IMR-90 (cell line): Measurements from ENCODE around the gene CKAP2. TPM values are rescaled to one million over a fixed set of nuclear protein-coding genes. Genes with fewer than 3 reads are reported as not detected.

ENCODE experiments used
- ATAC-seq: fragments of 200-7000 bp; cut with Tn5 transposase; 2 replicates; pipeline ENCODE4 v1.9.1; 2020; ENCODE audit warnings: low read depth, mild to moderate bottlenecking, moderate library complexity
- BruUV-seq: library from RNA; stranded (reverse); fragments of 400-500 nt; replicated peaks from 2 replicates; lab custom pipeline; 2021; lab: Mats Ljungman, UMichigan
- CTCF ChIA-PET: fragments of 300-600 bp; formaldehyde crosslinking; extraction: SDS; loops from one replicate; lab custom pipeline; 2021; ENCODE audit warnings: antibody characterized with exemption; lab: Yijun Ruan, JAX
- POLR2A ChIA-PET: fragments of 300-600 bp; sonication (Branson Sonifier 250); formaldehyde crosslinking; loops from one replicate; lab custom pipeline; 2022; ENCODE audit warnings: antibody characterized with exemption; ENCODE audit not compliant: unreplicated experiment; lab: Charles Lee
- DNase-seq: peaks from one replicate; pipeline ENCODE4 v3.0.0; 2013
- H2AFZ ChIP-seq: replicated peaks from 2 replicates; pipeline ENCODE3; 2013; ENCODE audit warnings: low read length, mild to moderate bottlenecking; ENCODE audit not compliant: poor library complexity
- H2AK5ac ChIP-seq: 2 replicates; pipeline ENCODE4 v1.6.1; 2013; ENCODE audit warnings: low read depth, low read length, inconsistent platforms
- H2AK9ac ChIP-seq: replicated peaks from 2 replicates; pipeline ENCODE3; 2013; ENCODE audit warnings: mild to moderate bottlenecking, low read depth, low read length, moderate library complexity; ENCODE audit not compliant: poor library complexity
- H2BK120ac ChIP-seq: 2 replicates; pipeline ENCODE4 v1.6.1; 2013; ENCODE audit warnings: low read depth, low read length, inconsistent platforms
- H2BK15ac ChIP-seq: 3 replicates; pipeline ENCODE4 v1.6.1; 2013; ENCODE audit warnings: low read depth, low read length, inconsistent platforms
- H2BK20ac ChIP-seq: 2 replicates; pipeline ENCODE4 v1.6.1; 2013; ENCODE audit warnings: low read depth, mild to moderate bottlenecking, inconsistent platforms, low read length, moderate library complexity
- H2BK5ac ChIP-seq: 2 replicates; pipeline ENCODE4 v1.6.1; 2013; ENCODE audit warnings: mild to moderate bottlenecking, low read depth, low read length, inconsistent platforms; ENCODE audit not compliant: poor library complexity, severe bottlenecking
- H3K14ac ChIP-seq: replicated peaks from 2 replicates; pipeline ENCODE4 v1.6.1; 2013; ENCODE audit warnings: low read depth, low read length, inconsistent platforms
- H3K18ac ChIP-seq: 2 replicates; pipeline ENCODE4 v1.6.1; 2013; ENCODE audit warnings: low read depth, low read length, control low read depth
- H3K23ac ChIP-seq: 2 replicates; pipeline ENCODE4 v1.6.1; 2013; ENCODE audit warnings: low read depth, low read length, inconsistent platforms
- H3K27ac ChIP-seq: 2 replicates; pipeline ENCODE4 v1.5.1; 2013; ENCODE audit warnings: mild to moderate bottlenecking, control low read depth, low read length; ENCODE audit not compliant: insufficient read depth
- H3K27me3 ChIP-seq: 2 replicates; pipeline ENCODE4 v1.6.1; 2013; ENCODE audit warnings: low read length; ENCODE audit not compliant: control insufficient read depth, insufficient read depth
- H3K36me3 ChIP-seq: 2 replicates; pipeline ENCODE4 v1.6.1; 2013; ENCODE audit warnings: low read length, mixed read lengths; ENCODE audit not compliant: control insufficient read depth, insufficient read depth
- H3K4ac ChIP-seq: 2 replicates; pipeline ENCODE4 v1.6.1; 2013; ENCODE audit warnings: low read depth, low read length, inconsistent platforms
- H3K4me1 ChIP-seq: 2 replicates; pipeline ENCODE4 v1.6.1; 2013; ENCODE audit warnings: low read length, mixed read lengths; ENCODE audit not compliant: control insufficient read depth, insufficient read depth
- H3K4me2 ChIP-seq: 2 replicates; pipeline ENCODE4 v1.6.1; 2013; ENCODE audit warnings: low read depth, mild to moderate bottlenecking, control low read depth, low read length, moderate library complexity
- H3K4me3 ChIP-seq: 2 replicates; pipeline ENCODE4 v1.5.1; 2013; ENCODE audit warnings: low read depth, mild to moderate bottlenecking, control low read depth, low read length, moderate library complexity; ENCODE audit not compliant: insufficient read depth
- H3K56ac ChIP-seq: 2 replicates; pipeline ENCODE4 v1.6.1; 2013; ENCODE audit warnings: low read length, inconsistent platforms; ENCODE audit not compliant: insufficient read depth; ENCODE audit errors: extremely low read depth
- H3K79me1 ChIP-seq, 2 experiments: 2 replicates each; pipeline ENCODE4 v1.6.1; 2013; ENCODE audit warnings: low read length in 2 of 2, inconsistent platforms in 1 of 2, low read depth in 1 of 2
- H3K9ac ChIP-seq: 2 replicates; pipeline ENCODE4 v1.6.1; 2013; ENCODE audit warnings: low read depth, low read length, control low read depth
- H3K9me1 ChIP-seq: 2 replicates; pipeline ENCODE4 v1.6.1; 2013; ENCODE audit warnings: low read length, inconsistent platforms; ENCODE audit not compliant: insufficient read depth
- H3K9me3 ChIP-seq: 2 replicates; pipeline ENCODE4 v1.6.1; 2013; ENCODE audit warnings: low read length; ENCODE audit not compliant: control insufficient read depth, insufficient read depth
- H4K20me1 ChIP-seq: 2 replicates; pipeline ENCODE4 v1.6.1; 2013; ENCODE audit warnings: low read length, inconsistent platforms; ENCODE audit not compliant: insufficient read depth
- H4K5ac ChIP-seq: 2 replicates; pipeline ENCODE4 v1.6.1; 2013; ENCODE audit warnings: mild to moderate bottlenecking, low read depth, low read length, control low read depth
- H4K8ac ChIP-seq, 2 experiments: 2 replicates each; pipeline ENCODE4 v1.6.1; 2013; ENCODE audit warnings: low read depth in 2 of 2, low read length in 2 of 2, control low read depth in 1 of 2, inconsistent platforms in 1 of 2
- H4K91ac ChIP-seq: 2 replicates; pipeline ENCODE4 v1.6.1; 2013; ENCODE audit warnings: low read depth, low read length, inconsistent platforms; ENCODE audit not compliant: insufficient read depth
- BHLHE40 ChIP-seq: fragments of 150-350 bp; IDR thresholded peaks from 2 replicates; pipeline ENCODE4 v1.6.1; 2016; ENCODE audit warnings: mild to moderate bottlenecking, low read depth, low read length
- CEBPB ChIP-seq: IDR thresholded peaks from 2 replicates; pipeline ENCODE4 v1.6.1; 2012; ENCODE audit warnings: low read depth, low read length, improper control_type of control experiment
- CHD1 ChIP-seq: IDR thresholded peaks from 2 replicates; pipeline ENCODE4 v1.6.1; 2012; ENCODE audit warnings: low read depth, low read length, improper control_type of control experiment
- CTCF ChIP-seq: conservative IDR thresholded peaks from 2 replicates; pipeline ENCODE4 v1.5.1; 2012; ENCODE audit warnings: mild to moderate bottlenecking, low read depth, low read length, improper control_type of control experiment
- FOS ChIP-seq: fragments of 150-350 bp; IDR thresholded peaks from 2 replicates; pipeline ENCODE4 v1.6.1; 2016; ENCODE audit warnings: low read depth, low read length
- MAZ ChIP-seq: IDR thresholded peaks from 2 replicates; pipeline ENCODE4 v1.6.1; 2012; ENCODE audit warnings: low read depth, mild to moderate bottlenecking, low read length, improper control_type of control experiment, moderate library complexity, borderline replicate concordance
- MXI1 ChIP-seq: IDR thresholded peaks from 2 replicates; pipeline ENCODE4 v1.6.1; 2012; ENCODE audit warnings: low read depth, mild to moderate bottlenecking, low read length, moderate library complexity, borderline replicate concordance
- NFE2L2 ChIP-seq: fragments of 150-350 bp; IDR thresholded peaks from 2 replicates; pipeline ENCODE4 v1.6.1; 2016; ENCODE audit warnings: low read depth, mild to moderate bottlenecking, low read length
- SMC3 ChIP-seq: fragments of 150-350 bp; IDR thresholded peaks from 2 replicates; pipeline ENCODE4 v1.6.1; 2016; ENCODE audit warnings: low read depth, mild to moderate bottlenecking, antibody characterized with exemption, low read length, moderate library complexity
- WGBS, 2 experiments: methylation state at CpG; one replicate each; pipeline versions ENCODE4 v1.1.5 to v1.1.7; 2013; ENCODE audit warnings: missing lambda C conversion rate in 2 of 2; ENCODE audit not compliant: insufficient read length in 1 of 2; ENCODE audit errors: extremely low coverage in 2 of 2; 5-methylcytosine and 5-hydroxymethylcytosine counted together
- dilution Hi-C: fragments of 300-500 bp; cut with HindIII; formaldehyde crosslinking; loops from one replicate; pipeline ENCODE4 v1.14.3; 2018; ENCODE audit warnings: low sequenced_read_pairs; ENCODE audit not compliant: unreplicated experiment
- in situ Hi-C: fragments of 300-500 bp; cut with MboI; formaldehyde crosslinking; loops from 3 replicates; pipeline ENCODE4 v1.14.3; 2019; ENCODE audit warnings: low sequenced_read_pairs, inconsistent platforms, mixed read lengths
- intact Hi-C: fragments of 100-400 bp; cut with micrococcal nuclease; formaldehyde crosslinking; loops from 2 replicates; pipeline ENCODE4 v1.10.0; 2022
- polyA plus RNA-seq, 3 experiments: library from polyadenylated mRNA; depleted of rRNA; stranded (reverse); fragments of >200 nt; gene quantifications; 2 replicates each; pipeline ENCODE4 v1.2.3, GENCODE V29; 2012; ENCODE audit warnings: low replicate concordance in 1 of 3
- total RNA-seq: library from RNA; depleted of rRNA; stranded (reverse); fragments of >200 nt; gene quantifications from 2 replicates; pipeline ENCODE4 v1.2.3, GENCODE V29; 2012
- TF ChIP-seq, protein P1 (sequence below): fragments of 150-350 bp; IDR thresholded peaks from 2 replicates; pipeline ENCODE4 v1.6.1; 2017; ENCODE audit warnings: mild to moderate bottlenecking, antibody characterized with exemption, low read length, low read depth

Gene CKAP2
- total and polyA plus RNA-seq, 2 of the 4 experiments (the other 2 are of a cell fraction): 23.0 to 44.6 TPM

DNA sequence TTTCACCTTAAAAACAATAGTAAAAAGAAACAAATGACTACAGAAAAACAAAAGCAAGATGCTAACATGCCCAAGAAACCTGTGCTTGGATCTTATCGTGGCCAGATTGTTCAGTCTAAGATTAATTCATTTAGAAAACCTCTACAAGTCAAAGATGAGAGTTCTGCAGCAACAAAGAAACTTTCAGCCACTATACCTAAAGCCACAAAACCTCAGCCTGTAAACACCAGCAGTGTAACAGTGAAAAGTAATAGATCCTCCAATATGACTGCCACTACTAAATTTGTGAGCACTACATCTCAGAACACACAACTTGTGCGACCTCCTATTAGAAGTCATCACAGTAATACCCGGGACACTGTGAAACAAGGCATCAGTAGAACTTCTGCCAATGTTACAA is 6.0 kb downstream of the CKAP2 start:
- H3K14ac ChIP-seq: no peak overlapping the region
- H3K4me2 ChIP-seq: peak overlapping the region; percentile 4; the same call in 1 of the 2 replicates
- no peak overlapping the region for H2AFZ ChIP-seq
- H3K79me1 ChIP-seq: peaks cover 12 to 24% of the 10 kb centered on the region in 2 experiments
- ATAC-seq (no peak), DNase-seq (no peak)
- ChIA-PET POLR2A (no interaction called here), CTCF (no interaction called here)
- no peak overlapping the region; the same call in 1 of the 2 replicates for H3K18ac ChIP-seq
- H3K4ac ChIP-seq: no peak overlapping the region
- dilution Hi-C loops (no loop called here), in situ Hi-C loops (loop anchor here (25.0 kb wide), 1 partner anchor 449 kb away; the partner anchor contains the start of genes ALG11, ATP7B and UTP14C), intact Hi-C loops (no loop called here)
- no peak overlapping the region for H3K9ac ChIP-seq
- H2BK120ac ChIP-seq: no peak overlapping the region
- H3K4me1 ChIP-seq: no peaks in the 10 kb centered on the region
- H4K91ac ChIP-seq: no peak overlapping the region
- BruUV-seq: TSS peak; percentile 87
- no peaks in the 10 kb centered on the region for H3K9me3 ChIP-seq
- no peak overlapping the region for H3K27ac ChIP-seq
- no peak overlapping the region for H4K5ac ChIP-seq
- H2BK20ac ChIP-seq: no peak overlapping the region
- no peaks in the 10 kb centered on the region; the same call in 1 of the 2 replicates for H4K20me1 ChIP-seq
- H3K27me3 ChIP-seq: no peaks in the 10 kb centered on the region
- H3K36me3 ChIP-seq: no peaks in the 10 kb centered on the region; the same call in 1 of the 2 replicates
- TF ChIP-seq BHLHE40 (no peak), MAZ (no peak), CTCF (no peak), CHD1 (no peak), NFE2L2 (no peak), MXI1 (no peak), FOS (no peak), SMC3 (no peak), CEBPB (no peak)
- TF ChIP-seq, protein P1, sequence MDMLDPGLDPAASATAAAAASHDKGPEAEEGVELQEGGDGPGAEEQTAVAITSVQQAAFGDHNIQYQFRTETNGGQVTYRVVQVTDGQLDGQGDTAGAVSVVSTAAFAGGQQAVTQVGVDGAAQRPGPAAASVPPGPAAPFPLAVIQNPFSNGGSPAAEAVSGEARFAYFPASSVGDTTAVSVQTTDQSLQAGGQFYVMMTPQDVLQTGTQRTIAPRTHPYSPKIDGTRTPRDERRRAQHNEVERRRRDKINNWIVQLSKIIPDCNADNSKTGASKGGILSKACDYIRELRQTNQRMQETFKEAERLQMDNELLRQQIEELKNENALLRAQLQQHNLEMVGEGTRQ: no peak
- H3K4me3 ChIP-seq: no peak overlapping the region
- H3K23ac ChIP-seq: no peak overlapping the region
- no peak overlapping the region for H2BK15ac ChIP-seq
- no CpG with 5 or more reads among the region's 3 CpGs for WGBS, 2 experiments
- no peak overlapping the region for H2AK5ac ChIP-seq
- H2AK9ac ChIP-seq: no peak overlapping the region
- H3K56ac ChIP-seq: no peak overlapping the region
- H2BK5ac ChIP-seq: no peak overlapping the region
- H4K8ac ChIP-seq: no peak overlapping the region
- H3K9me1 ChIP-seq: no peaks in the 10 kb centered on the region; the same call in 1 of the 2 replicates
